NCI-H187 treated with DMSO at 0.1 percent for 48 hours (cell line): ENCODE data around the gene LOC101059915.
"Not testable (repeated sequence)": the region's sequence is repeated elsewhere in the genome, so short reads cannot be mapped to it uniquely, and the experiment has no call there.

Experiments
- DNase-seq: peaks from one replicate; lab custom pipeline; 2025; lab: John Stamatoyannopoulos, UW

The LOC101059915 gene

DNA sequence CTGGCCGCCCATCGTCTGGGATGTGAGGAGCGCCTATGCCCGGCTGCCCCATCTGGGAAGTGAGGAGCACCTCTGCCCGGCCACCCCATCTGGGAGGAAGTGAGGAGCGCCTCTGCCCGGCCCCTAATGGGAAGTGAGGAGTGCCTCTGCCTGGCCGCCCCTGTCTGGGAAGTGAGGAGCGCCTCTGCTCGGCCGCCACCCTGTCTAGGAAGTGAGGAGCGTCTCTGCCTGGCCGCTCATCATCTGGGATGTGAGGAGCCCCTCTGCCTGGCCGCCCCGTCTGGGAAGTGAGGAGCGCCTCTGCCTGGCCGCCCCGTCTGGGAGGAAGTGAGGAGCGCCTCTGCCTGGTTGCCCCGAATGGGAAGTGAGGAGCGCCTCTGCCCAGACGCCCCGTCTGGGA, 8.3 kb downstream of the LOC101059915 start:
- not testable (repeated sequence) for DNase-seq

DNA sequence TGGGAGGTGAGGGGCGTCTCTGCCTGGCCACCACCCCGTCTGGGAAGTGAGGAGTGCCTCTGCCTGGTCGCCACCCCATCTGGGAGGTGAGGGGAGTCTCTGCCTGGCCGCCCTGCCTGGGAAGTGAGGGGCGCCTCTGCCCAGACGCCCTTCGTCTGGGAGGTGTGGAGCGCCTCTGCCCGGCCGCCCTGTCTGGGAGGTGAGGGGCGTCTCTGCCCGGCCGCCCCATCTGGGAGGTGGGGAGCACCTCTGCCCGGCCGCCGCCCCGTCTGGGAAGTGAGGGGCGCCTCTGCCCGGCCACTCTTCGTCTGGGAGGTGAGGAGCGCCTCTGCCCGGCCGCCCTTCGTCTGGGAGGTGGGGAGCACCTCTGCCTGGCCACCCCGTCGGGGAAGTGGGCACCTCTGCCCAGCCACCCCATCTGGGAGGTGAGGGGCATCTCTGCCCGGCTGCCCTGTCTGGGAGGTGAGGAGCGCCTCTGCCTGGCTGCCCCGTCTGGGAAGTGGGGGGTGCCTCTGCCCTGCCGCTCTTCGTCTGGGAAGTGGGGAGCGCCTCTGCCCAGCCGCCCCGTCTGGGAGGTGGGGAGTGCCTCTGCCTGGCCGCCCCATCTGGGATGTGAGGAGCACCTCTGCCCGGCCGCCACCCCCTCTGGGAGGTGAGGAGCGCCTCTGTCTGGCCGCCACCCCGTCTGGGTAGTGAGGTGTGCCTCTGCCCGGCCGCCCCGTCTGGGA, 8.9 kb downstream of the LOC101059915 start:
- DNase-seq, result not testable (repeated sequence)

DNA sequence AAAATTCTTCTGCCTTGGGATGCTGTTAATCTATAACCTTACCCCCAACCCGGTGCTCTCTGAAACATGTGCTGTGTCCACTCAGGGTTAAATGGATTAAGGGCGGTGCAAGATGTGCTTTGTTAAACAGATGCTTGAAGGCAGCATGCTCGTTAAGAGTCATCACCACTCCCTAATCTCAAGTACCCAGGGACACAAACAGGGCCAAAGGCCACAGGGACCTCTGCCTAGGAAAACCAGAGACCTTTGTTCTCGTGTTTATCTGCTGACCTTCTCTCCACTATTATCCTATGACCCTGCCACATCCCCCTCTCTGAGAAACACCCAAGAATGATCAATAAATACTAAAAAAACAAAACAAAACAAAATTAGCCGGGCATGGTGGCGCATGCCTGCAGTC, 9.8 kb downstream of the LOC101059915 start:
- DNase-seq, result not testable (repeated sequence)

DNA sequence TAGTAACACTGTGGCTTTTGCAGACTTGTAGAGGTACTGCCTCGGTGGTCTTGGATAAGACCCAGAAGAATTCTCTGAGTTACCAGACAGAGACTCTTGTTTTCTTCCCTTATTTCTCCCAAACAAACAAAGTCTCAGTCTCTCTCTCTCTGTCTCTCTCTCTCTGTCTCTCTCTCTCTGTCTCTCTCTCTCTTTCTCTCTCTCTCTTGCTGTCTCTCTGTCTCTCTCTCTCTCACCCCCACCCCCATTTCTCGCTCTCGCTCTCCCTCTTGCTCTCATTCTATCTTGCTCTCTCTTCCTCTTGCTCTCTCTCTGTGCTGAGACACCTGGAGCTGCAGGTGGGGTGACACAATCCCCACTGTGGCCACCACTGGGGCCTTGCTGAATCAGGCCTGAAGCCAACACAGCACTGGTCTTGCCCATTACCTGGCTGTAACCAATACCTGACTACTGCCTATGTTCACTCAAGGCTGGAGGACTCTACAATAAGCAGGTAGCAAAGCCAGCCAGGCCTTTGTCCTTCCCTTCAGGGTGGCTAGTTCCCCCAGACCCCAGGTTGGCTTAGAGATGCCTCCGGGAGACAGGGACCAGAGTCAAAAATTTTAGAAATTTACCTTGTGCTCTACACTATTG, 12.3 kb downstream of the LOC101059915 start:
- no peak for DNase-seq

DNA sequence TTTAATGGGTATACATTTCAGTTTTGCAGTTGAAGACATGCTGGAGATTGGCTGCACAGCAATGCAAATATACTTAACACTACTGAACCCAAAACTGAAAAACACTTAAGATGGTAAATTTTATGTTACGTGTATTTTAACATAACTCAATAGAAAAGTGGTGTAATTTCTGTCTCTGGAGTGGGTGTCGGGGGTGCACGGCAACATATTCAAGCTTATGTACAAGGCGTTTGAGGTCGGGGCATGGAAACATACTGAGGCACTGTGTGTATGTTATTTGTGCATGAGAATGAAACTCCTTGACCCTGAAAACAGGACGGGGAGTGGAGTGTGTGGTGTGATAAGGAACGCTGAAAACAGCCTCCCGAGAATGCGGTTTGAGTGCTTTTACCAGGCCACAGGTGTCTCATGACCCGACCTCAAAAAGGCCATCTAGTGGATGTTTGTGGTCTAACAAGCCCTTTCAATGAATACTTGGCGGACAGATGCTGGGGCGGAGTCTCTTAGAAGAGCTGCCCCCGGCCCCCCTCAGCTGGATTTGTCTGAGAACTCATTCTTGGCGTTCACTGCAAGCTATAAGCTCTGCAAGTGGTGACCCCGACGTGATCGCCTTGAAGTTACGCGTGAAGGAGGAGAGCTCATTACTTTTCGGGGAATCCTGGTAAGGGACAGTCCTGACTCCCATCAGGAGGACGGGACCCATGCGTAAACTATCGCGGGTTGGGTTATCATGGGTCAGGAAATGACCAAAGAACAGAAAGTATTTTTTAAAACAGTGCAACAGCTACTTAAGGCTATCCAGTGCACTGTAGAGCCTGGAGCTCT, 29.5 kb downstream of the LOC101059915 start:
- not testable (repeated sequence) for DNase-seq

DNA sequence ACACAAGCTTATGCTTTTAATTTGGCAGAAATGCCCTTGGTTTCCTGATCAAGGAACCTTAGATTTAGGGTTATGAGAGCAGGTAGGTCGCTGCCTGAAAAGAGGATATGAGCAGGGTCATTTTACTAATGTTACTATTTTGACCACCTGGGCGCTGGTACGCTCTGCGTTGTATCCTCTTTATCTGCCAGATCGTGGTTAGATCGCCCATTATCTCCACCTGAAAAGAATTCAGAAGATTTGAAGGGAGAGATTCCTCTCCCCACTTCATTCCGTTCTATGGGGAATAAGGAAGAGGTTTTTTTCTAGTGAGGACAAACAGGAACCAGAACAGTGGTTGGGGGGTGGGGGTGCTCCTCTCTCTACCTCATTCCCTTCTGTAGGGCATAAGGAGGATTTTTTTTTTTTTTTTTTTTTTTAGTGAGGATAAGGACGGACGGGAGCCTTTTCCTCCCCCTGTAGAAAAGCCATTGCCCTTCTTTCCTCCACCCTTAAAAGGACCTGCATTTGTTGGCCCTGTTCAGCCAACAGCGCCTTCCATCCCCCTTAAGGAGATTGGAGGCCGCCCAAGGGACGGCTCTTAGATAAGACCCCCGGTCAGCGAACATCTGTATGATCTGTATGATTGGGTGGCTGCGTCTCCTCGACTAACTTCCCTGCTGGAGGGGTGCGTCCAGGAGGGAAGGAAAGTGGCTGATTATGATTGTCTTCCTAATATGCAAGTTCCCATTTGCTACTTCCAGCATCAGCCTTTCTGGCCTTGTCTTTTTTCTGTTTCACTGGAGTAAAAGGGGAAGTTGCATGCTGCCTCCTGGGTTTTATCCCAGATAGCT, 30.3 kb downstream of the LOC101059915 start:
- not testable (repeated sequence) for DNase-seq

DNA sequence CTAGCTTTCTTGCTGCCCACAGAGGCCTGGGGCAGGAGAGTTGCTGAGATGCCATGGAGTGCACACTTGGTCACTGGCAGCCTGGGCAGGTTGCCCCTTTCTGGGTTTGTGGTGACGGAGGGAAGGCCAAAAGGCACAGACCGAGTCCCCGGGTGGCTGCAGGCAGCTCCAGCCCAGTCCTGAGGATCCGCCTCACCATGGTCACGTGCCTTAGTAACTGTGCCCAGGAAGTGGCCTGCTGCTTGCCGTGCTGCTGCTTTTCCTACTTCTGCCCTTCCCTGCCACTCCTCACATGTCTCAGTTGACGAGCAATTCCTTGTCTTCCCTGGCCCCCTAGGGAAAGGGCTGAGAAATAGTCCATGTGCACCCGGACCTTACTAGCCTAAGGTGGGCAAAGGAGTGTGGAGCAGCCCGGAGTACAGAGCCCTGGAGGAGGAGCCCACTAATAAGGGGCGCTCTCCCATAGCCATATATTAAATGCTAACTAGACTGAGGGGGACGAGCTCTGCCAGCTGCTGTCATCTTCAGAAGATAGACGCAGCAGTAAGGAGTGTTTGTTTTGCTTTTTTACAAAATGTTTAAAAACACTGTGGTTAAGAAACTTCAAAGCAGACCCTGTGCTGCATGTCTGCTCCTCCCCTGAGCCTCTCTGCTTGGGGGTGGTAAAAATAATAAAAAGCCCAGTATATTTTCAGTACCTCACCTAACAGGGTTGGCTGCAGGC, 31.1 kb downstream of the LOC101059915 start:
- not testable (repeated sequence) for DNase-seq

DNA sequence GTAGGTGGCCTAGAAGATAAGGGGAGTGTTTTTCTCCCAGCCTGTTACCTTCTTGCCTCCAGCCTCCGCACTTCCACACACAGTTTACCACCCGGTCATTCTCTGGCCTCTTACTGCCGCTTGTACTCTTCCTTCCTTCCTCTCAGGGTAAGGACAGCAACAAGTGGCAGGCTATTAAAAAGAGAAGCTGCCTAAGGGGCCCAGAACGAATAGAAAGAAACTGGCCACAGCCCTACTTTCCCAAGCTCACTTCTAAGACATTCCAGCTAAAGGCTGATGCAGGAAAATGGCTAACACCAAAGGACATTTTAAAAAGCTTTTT, 31.6 kb downstream of the LOC101059915 start:
- not testable (repeated sequence) for DNase-seq

DNA sequence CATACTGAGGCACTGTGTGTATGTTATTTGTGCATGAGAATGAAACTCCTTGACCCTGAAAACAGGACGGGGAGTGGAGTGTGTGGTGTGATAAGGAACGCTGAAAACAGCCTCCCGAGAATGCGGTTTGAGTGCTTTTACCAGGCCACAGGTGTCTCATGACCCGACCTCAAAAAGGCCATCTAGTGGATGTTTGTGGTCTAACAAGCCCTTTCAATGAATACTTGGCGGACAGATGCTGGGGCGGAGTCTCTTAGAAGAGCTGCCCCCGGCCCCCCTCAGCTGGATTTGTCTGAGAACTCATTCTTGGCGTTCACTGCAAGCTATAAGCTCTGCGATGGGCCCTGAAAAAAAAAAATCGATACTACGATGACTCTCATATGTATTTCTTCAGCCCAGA, 35.5 kb downstream of the LOC101059915 start:
- DNase-seq, result not testable (repeated sequence)

DNA sequence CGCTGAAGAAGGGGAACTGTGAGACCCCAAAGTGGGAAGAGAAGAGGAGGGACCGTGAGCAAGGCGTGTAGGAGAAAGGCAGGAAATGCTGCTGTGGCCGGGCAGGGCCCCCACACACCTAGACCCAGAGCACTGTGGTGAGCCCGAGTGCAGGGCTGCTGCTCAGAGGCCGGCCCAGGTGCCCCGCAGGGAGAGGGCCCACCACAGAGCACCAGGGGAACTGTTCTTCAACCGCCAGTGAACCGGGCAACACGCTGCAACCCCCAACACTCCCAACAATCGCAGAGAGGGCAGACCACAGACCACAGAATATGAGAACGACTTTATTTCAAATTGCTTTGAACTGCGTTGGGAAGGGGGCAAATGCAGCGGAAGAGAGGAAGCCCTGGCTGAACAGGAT, 46.7 kb downstream of the LOC101059915 start:
- not testable (repeated sequence) for DNase-seq

DNA sequence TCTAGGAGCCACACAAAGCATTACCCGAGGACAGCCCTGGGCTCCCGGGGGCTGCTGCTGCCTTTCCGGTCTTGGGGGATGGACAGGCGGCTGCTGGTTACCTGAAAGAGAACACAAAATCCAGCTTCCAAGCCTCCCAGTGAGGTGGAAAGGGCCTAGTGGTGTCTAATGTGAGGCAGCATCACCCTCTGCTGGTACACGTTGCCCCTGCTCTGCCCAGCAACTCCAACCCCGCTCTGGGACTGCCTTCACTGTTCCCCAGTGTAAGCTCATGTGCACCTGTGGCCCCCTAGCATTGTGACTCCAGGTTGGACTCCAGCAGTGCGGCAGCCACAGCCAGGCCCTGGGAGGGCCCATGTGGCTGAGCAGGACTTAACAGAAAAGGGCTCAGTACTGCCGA, 48.2 kb downstream of the LOC101059915 start:
- DNase-seq, result not testable (repeated sequence)

DNA sequence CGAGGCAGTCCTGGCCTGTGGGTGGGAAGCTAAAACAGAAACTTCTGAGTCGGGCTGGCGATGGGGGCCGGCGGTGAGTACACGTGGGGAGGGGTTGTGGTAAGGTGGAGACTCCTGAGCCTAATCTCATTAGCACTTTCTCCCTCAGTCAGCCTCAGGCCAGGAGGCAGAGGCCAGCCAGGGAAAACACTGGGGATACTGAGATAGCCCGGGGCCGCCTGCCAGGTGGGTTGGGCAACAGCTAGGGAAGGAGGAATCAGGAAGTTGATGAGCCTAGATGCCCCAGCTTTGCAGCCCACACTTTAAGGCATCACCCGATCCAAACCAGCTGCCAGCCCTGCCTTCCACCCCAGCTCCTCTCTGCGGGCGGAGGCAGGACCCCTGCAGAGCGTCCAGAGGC, 49.0 kb downstream of the LOC101059915 start:
- not testable (repeated sequence) for DNase-seq

DNA sequence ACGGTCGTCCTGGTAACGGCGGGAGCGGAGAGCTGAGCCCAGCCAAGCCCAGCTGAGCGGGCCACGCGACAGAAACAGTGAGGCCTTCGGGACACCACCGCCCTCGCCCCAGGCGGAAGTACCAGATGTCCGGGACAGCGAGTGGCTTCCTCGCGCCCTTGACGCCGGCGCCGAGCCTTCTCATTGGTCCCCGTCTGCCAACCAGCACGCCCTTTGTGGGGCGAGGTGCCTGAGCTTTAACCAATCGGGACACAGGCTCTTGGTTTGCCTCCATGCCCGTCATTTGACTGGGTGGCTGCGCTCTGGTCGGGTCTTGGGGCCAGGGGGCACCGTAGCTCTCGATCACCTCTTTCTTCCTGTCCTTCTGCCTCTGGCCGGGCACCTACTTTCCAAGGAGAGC, 50.8 kb downstream of the LOC101059915 start, which contains the start of gene CXorf49:
Gene CXorf49, minus strand, starts transcription at position 101 of the 400 bp plus-strand sequence. CDS start 134 bp downstream, outside the sequence.
- DNase-seq, result not testable (repeated sequence)

DNA sequence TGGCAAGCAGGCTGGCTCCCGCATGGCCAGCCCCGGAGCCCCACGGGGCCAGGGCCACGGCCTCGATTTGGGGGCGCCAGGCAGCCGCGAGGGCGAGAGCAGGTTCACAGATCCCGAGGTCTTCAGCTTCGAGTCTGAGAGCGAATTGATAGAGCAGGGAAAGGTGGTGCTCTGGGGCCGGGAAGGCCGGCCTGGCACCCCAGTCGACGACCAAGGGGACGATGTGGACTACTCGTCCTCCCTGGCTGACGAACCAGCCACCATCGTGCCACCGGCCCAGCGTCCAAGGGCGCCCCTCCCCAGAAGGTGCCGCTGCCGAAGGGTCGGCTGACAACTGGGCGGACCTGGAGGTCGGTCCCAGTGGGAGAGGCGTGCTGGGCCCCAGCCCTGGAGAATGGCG, 51.8 kb downstream of the LOC101059915 start:
- not testable (repeated sequence) for DNase-seq

DNA sequence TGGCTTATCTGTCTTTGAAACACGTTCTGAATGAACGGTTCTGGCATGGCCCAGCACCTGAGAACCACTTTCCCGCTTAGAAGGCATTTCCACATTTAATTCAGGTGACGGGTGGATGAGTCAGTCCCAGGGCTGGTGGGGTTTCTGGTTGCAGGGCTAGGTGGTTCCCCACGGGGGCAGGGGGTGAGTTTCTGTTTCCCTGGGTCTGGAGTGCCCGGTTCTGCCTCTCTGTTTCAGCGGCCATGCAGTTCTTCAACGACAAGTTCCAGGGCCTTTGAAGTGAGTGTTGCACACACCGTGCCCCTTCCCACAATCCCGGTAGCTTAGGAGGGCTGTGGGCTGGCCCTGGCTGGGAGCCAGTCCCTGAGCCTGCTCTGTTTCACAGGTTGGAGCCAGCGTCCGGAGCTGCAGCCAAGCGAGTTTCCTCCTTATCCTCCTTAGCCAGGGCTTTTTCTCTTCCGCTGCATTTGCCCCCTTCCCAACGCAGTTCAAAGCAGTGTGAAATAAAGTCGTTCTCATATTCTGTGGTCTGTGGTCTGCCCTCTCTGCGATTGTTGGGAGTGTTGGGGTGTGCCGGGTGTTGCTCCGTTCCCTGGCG, 53.0 kb downstream of the LOC101059915 start:
- DNase-seq, result not testable (repeated sequence)
